ENCODE results near the gene CTSW. TPM values are rescaled to one million over a fixed set of nuclear protein-coding genes. Genes with fewer than 3 reads are reported as not detected.

CTSW gene
- total RNA-seq, 4 donors from 2014 or later = 0.20 to 0.49 (median 0.32) TPM; not detected in 1

DNA sequence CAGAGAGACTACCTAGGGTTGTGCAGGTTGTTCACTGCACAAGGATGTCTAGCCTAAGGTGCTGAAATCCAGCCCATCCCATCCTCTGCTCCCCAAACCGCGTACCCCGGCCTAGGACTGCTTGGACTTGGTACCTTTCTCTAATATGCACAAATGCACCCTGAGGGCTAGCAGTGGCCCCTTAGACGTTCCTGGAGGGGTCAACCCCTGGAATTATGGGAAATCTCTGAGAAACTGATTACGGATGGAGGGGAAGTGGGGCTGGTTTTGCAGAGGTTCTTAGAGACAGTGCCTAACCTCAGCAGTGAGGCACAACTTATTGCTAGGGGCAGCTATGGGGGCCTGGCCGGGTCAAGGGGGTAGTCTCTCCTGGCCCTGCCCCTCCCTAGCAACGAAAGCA, 36.8 kb downstream of the CTSW start:
- TF ChIP-seq POLR2A (IDR thresholded peaks at IDR 0.05) = no peak
- TF ChIP-seq, protein P1, sequence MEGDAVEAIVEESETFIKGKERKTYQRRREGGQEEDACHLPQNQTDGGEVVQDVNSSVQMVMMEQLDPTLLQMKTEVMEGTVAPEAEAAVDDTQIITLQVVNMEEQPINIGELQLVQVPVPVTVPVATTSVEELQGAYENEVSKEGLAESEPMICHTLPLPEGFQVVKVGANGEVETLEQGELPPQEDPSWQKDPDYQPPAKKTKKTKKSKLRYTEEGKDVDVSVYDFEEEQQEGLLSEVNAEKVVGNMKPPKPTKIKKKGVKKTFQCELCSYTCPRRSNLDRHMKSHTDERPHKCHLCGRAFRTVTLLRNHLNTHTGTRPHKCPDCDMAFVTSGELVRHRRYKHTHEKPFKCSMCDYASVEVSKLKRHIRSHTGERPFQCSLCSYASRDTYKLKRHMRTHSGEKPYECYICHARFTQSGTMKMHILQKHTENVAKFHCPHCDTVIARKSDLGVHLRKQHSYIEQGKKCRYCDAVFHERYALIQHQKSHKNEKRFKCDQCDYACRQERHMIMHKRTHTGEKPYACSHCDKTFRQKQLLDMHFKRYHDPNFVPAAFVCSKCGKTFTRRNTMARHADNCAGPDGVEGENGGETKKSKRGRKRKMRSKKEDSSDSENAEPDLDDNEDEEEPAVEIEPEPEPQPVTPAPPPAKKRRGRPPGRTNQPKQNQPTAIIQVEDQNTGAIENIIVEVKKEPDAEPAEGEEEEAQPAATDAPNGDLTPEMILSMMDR (IDR thresholded peaks at IDR 0.05 in 4 of 5, conservative IDR thresholded peaks at IDR 0.05 in 1 of 5) = no peak
- H3K9me3 ChIP-seq = no peaks in the 10 kb centered on the region
- peaks cover 0 to 1% (median 0%) of the 10 kb centered on the region in 3 donors for H3K27me3 ChIP-seq
- H3K4me1 ChIP-seq = peaks cover 51 to 53% of the 10 kb centered on the region in 2 donors
- H3K36me3 ChIP-seq = peaks cover 0 to 6% of the 10 kb centered on the region in 2 donors
- ATAC-seq (no peak), DNase-seq (no peak)
- peak overlapping the region in 2 of 4 donors; percentile 1 to 17 for H3K4me3 ChIP-seq
- peak overlapping the region; percentile 86 to 98 (median 93) for H3K27ac ChIP-seq
- in situ Hi-C loops (cut with MboI; ENCODE audit: low sequenced_read_pairs in 4 of 4) = no loop called here
- intact Hi-C loops (cut with DNase I; ENCODE audit: low total_unique reads) = loop anchor here (5.0 to 10.0 kb wide), 4 partner anchors 458 to 904 kb away; partner anchors contain the start of genes ARL2, SLC29A2 and SNX15

DNA sequence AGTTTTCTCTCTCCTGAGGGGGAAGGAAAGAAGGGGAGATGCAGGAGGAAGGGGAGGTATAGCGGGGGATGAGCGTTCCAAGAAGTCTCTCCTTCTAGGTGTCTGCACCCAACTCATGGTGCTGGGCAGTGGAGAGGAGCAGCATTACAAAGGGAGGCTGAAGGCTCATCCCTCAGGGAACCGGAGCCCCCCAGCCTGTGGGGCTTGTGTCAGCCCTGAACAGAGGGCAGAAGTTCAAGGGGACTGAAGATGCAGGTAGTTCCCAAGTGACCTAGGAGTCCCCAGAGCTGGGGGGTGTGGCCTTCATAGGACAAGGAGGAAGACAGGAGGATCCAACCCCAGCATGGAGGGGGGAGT, 37.4 kb downstream of the CTSW start:
- ATAC-seq = no peak
- TF ChIP-seq, protein P1 (IDR thresholded peaks at IDR 0.05 in 4 of 5, conservative IDR thresholded peaks at IDR 0.05 in 1 of 5) = no peak
- no peak for TF ChIP-seq POLR2A (IDR thresholded peaks at IDR 0.05)
- peaks cover 47 to 49% of the 10 kb centered on the region in 2 donors for H3K4me1 ChIP-seq
- H3K27ac ChIP-seq = peak overlapping the region; percentile 86 to 98 (median 93)
- in situ Hi-C loops (cut with MboI; ENCODE audit: low sequenced_read_pairs in 4 of 4) (no loop called here), intact Hi-C loops (cut with DNase I; ENCODE audit: low total_unique reads) (loop anchor here (5.0 to 10.0 kb wide), 4 partner anchors 458 to 905 kb away; partner anchors contain the start of genes ARL2, SLC29A2 and SNX15)
- DNase-seq = no peak
- H3K4me3 ChIP-seq = peak overlapping the region; percentile 65 to 95 (median 82)
- H3K9me3 ChIP-seq = no peaks in the 10 kb centered on the region
- no peaks in the 10 kb centered on the region for H3K27me3 ChIP-seq
- H3K36me3 ChIP-seq = peaks cover 0 to 13% of the 10 kb centered on the region in 2 donors

DNA sequence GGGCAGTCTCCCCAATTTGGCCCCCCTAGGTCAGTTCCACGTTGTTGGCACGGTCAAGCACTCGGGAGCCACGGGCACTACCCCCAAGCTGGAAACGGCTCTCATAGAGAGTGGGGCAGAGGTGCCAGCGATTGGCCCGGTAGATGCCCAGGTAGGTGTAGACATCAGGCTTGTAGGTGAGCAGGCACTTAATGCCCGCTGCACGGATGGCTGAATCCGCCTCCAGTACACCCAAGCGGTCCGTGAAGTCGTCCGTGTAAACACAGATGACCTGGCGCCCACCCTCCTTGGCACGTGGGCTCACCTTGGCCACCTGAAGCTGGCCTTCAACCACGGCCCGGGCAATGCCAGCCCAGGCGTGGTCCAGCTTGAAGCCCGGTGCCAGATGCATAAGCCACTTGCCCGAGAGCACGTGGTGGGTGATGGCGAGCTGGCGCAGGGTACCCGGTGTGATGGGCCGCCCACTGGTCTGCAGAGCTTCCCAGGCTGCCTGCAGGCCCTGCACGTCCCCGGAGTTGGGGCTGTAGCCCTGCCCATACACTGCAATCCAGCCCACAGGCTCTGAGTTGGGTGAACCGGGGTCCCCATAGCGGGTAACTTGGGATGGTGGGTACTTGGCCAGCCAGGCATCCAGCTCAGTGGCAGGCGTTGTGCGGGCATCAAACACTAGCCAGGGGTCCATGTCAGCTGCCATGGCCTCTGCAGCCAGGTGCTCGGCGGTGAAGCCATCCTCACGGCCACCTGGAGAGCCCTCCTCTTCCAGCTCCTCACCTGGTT, 38.0 kb downstream of the CTSW start:
- intact Hi-C loops (cut with DNase I; ENCODE audit: low total_unique reads) (loop anchor here (2.0 to 10.0 kb wide), 8 partner anchors 71 to 905 kb away; partner anchors contain the start of genes ARL2, BANF1, EIF1AD and RELA), in situ Hi-C loops (cut with MboI; ENCODE audit: low sequenced_read_pairs in 4 of 4) (no loop called here)
- Histone ChIP-seq H3K27me3 (no peaks in the 10 kb centered on the region), H3K36me3 (peaks cover 0 to 18% of the 10 kb centered on the region in 2 donors), H3K4me3 (peak overlapping the region; percentile 65 to 95 (median 82)), H3K4me1 (peaks cover 47 to 49% of the 10 kb centered on the region in 2 donors), H3K9me3 (no peaks in the 10 kb centered on the region), H3K27ac (peak overlapping the region; percentile 86 to 98 (median 93))
- ATAC-seq (no peak), DNase-seq (peak in 1 of 2 donors; percentile 58)
- TF ChIP-seq, protein P1 (IDR thresholded peaks at IDR 0.05 in 4 of 5, conservative IDR thresholded peaks at IDR 0.05 in 1 of 5) = no peak
- TF ChIP-seq POLR2A (IDR thresholded peaks at IDR 0.05) = no peak

DNA sequence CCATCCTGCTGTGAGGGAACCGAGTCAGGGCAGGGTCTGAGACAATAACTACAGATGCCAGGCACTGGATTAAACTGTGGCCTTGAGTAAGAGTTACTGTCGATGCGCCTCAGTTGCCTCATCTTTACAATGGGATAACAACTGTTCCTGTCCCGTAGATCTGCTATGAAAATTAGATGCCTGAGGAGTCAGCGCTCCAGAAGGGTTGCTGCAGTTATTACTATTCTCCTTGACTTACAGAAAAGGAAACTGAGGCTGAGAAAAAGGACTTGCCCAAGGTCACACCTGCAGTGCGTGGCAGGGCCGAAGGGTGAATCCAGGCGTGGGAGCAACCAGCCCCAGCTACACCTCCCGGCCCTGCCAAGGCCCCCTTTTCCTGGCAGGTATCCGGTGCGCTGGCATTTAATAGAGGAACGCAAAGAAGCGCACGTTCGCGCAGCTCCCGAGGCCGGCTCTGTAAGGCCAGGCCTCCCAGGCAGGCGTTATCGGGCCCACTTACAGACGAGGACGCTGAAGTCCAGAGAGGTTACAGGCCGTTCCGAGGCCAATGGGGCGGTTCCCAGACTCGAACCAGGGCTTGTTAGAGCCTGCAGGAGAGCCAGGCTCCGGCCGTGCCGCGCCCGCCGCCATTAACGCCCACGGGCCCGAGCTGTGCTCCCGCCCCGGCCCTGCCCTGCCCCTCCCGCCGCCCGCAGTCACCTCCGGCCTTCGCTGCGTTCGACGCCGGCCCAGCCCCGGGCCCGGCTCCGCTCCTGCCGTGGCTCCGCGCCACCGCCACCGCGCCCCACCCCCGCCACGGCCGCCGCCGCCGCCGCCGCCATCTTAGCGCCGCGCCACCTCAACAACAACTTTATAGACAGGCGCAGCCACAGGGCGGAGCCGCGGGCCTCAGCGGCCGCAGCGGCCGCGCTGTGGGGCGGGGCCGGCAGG, 38.8 kb downstream of the CTSW start, which contains the start of gene C11orf68:
Gene C11orf68 (minus strand): TSS at position 852 of the 930 bp plus-strand sequence. CDS start 31 bp downstream, at position 821.
- peak within 1 kb of the TSS; percentile 86 to 98 (median 94) for H3K27ac ChIP-seq
- peaks cover 47 to 49% of the 10 kb centered on the region in 2 donors for H3K4me1 ChIP-seq
- in situ Hi-C loops (cut with MboI; ENCODE audit: low sequenced_read_pairs in 4 of 4) = no loop called here
- peaks cover 0 to 26% of the 10 kb centered on the region in 2 donors for H3K36me3 ChIP-seq
- ATAC-seq (peak; percentile 57 to 61), DNase-seq (peak in 1 of 2 donors; percentile 46)
- no peaks in the 10 kb centered on the region for H3K9me3 ChIP-seq
- peak within 1 kb of the TSS; percentile 77 to 95 (median 92) for H3K4me3 ChIP-seq
- no peaks in the 10 kb centered on the region for H3K27me3 ChIP-seq
- TF ChIP-seq, protein P1 (IDR thresholded peaks at IDR 0.05 in 4 of 5, conservative IDR thresholded peaks at IDR 0.05 in 1 of 5) = peak in 1 of 5 experiments; percentile 8
- peak; percentile 74 to 81 for TF ChIP-seq POLR2A (IDR thresholded peaks at IDR 0.05)
- intact Hi-C loops (cut with DNase I; ENCODE audit: low total_unique reads) = loop anchor here (1.0 to 10.0 kb wide), 12 partner anchors 30 to 906 kb away; partner anchors contain the start of genes ARL2, BANF1, EIF1AD and FIBP
